GM10266 (cell line): ENCODE data around the gene TAB2.

Experiments used
- DNase-seq: peaks from one replicate; pipeline ENCODE4 v3.0.0; 2012; ENCODE audit errors: extremely low spot score
- CTCF ChIP-seq: IDR thresholded peaks from 2 replicates; pipeline ENCODE4 v1.5.1; 2012; ENCODE audit warnings: mild to moderate bottlenecking, low read depth; ENCODE audit not compliant: control insufficient read depth, insufficient read depth; ENCODE audit errors: missing control alignments

Gene TAB2

GRCh38 chr6:149275621-149276020, 41.9 kb upstream of the TAB2 start:
- DNase-seq: no peak
- TF ChIP-seq CTCF: no peak

GRCh38 chr6:149277621-149278020, 39.9 kb upstream of the TAB2 start:
- TF ChIP-seq CTCF: no peak
- no peak for DNase-seq

GRCh38 chr6:149278997-149279396, 38.5 kb upstream of the TAB2 start:
- no peak for DNase-seq
- TF ChIP-seq CTCF: no peak

- DNase-seq: no peak
- TF ChIP-seq CTCF: no peak
Measured at GRCh38 chr6:149284904-149285303, 32.6 kb upstream of the TAB2 start.

- TF ChIP-seq CTCF: no peak
Measured at GRCh38 chr6:149285626-149286025, 31.9 kb upstream of the TAB2 start.

GRCh38 chr6:149286905-149287304, 30.6 kb upstream of the TAB2 start:
- no peak for DNase-seq
- no peak for TF ChIP-seq CTCF

More at GRCh38 chr6:149285626-149286025, 31.9 kb upstream of the TAB2 start:
- DNase-seq: no peak

GRCh38 chr6:149289192-149289781, 28.2 kb upstream of the TAB2 start:
- no peak for DNase-seq
- TF ChIP-seq CTCF: no peak
